Right kidney (tissue), 9 donors: ENCODE results near the gene FAM110C.
"Not testable (repeated sequence)": the region's sequence is repeated elsewhere in the genome, so short reads cannot be mapped to it uniquely, and the experiment has no call there.

Source experiments
- DNase-seq: peaks from one replicate; pipeline ENCODE4 v3.0.0-alpha.2; 2016
- long read RNA-seq, 8 donors: transcript quantifications; one replicate each; lab custom pipeline, GENCODE V29; 2026

Gene FAM110C
- long read RNA-seq, donor 1: 0 reads
- long read RNA-seq, donor 2: 0 reads
- long read RNA-seq, donor 3, partial matches to known transcripts: 0 of 1 reads
- long read RNA-seq, donor 3, other reads (novel, unspliced or antisense): 0 of 1 reads
- long read RNA-seq, donor 4, partial matches to known transcripts: 0 of 4 reads
- long read RNA-seq, donor 4, other reads (novel, unspliced or antisense): 0 of 4 reads
- long read RNA-seq, donor 5, partial matches to known transcripts: 0 of 3 reads
- long read RNA-seq, donor 5, other reads (novel, unspliced or antisense): 0 of 3 reads
- long read RNA-seq, donor 6, partial matches to known transcripts: 0 of 3 reads
- long read RNA-seq, donor 6, other reads (novel, unspliced or antisense): 0 of 3 reads
- long read RNA-seq, donor 7, partial matches to known transcripts: 0 of 2 reads
- long read RNA-seq, donor 7, other reads (novel, unspliced or antisense): 0 of 2 reads
- long read RNA-seq, donor 8, transcript FAM110C-201 (2 exons, 3,760 nt): major isoform, 5 of 5 reads
- long read RNA-seq, donor 8, partial matches to known transcripts: 0 of 5 reads
- long read RNA-seq, donor 8, other reads (novel, unspliced or antisense): 0 of 5 reads

- DNase-seq: peak; percentile 76
These were observed at the start of gene FAM110C for GRCh38 chr2:46471-47345. Gene FAM110C (minus strand): TSS chr2:46505. CDS start chr2:46385, 120 bp downstream.

- no peak for DNase-seq
These were observed 46.0 kb upstream of the FAM110C start for GRCh38 chr2:92326-92725.

GRCh38 chr2:90645-91312, 44.5 kb upstream of the FAM110C start:
- no peak for DNase-seq

GRCh38 chr2:85761-86160, 39.5 kb upstream of the FAM110C start:
- DNase-seq: no peak

GRCh38 chr2:84121-84520, 37.8 kb upstream of the FAM110C start:
- no peak for DNase-seq

- no peak for DNase-seq
These were observed 34.8 kb upstream of the FAM110C start for GRCh38 chr2:80971-81736.

- DNase-seq: no peak
These were observed 34.1 kb upstream of the FAM110C start for GRCh38 chr2:80378-80777.

- DNase-seq: no peak
These were observed 25.2 kb upstream of the FAM110C start for GRCh38 chr2:71309-72035.

- no peak for DNase-seq
These were observed 23.4 kb upstream of the FAM110C start for GRCh38 chr2:69366-70344.

GRCh38 chr2:68637-69036, 22.3 kb upstream of the FAM110C start:
- DNase-seq: not testable (repeated sequence)

GRCh38 chr2:66853-67252, 20.5 kb upstream of the FAM110C start:
- DNase-seq: no peak

GRCh38 chr2:65121-65520, 18.8 kb upstream of the FAM110C start:
- no peak for DNase-seq

GRCh38 chr2:55587-56448, 9.5 kb upstream of the FAM110C start:
- no peak for DNase-seq

GRCh38 chr2:51613-52012, 5.3 kb upstream of the FAM110C start:
- no peak for DNase-seq

GRCh38 chr2:47737-48136, 1.4 kb upstream of the FAM110C start:
- no peak for DNase-seq

- DNase-seq: no peak
These were observed 1.0 kb upstream of the FAM110C start for GRCh38 chr2:47346-47725.

GRCh38 chr2:46131-46470, 204 bp downstream of the FAM110C start:
- peak; percentile 73 for DNase-seq

- DNase-seq: peak; percentile 66
These were observed 769 bp downstream of the FAM110C start for GRCh38 chr2:45342-46130.
